ENCODE results near the gene B3GNT5. TPM values are rescaled to one million over a fixed set of nuclear protein-coding genes. Genes with fewer than 3 reads are reported as not detected.
A peak's percentile ranks its signal among the peaks of the same experiment; 100 is the strongest.

B3GNT5 gene
- total and polyA plus RNA-seq, 2 experiments from 2014 or later, result 0.69 to 1.7 TPM

GRCh38 chr3:183285318-183285717 lies 32.3 kb downstream of the B3GNT5 start:
- no peak overlapping the region for H3K27ac ChIP-seq
- no peaks in the 10 kb centered on the region for H3K9me3 ChIP-seq (ENCODE audit: low read depth)
- no peaks in the 10 kb centered on the region for H3K36me3 ChIP-seq
- no peak for DNase-seq (ENCODE audit: low read depth in 1 of 2, low spot score in 1 of 2)
- no peak overlapping the region for H3K4me3 ChIP-seq
- H3K4me1 ChIP-seq (ENCODE audit: low read depth), result no peaks in the 10 kb centered on the region
- no peak for TF ChIP-seq CTCF (IDR thresholded peaks at IDR 0.05; ENCODE audit: low read depth, low read length)
- no peaks in the 10 kb centered on the region for H3K27me3 ChIP-seq

DNA sequence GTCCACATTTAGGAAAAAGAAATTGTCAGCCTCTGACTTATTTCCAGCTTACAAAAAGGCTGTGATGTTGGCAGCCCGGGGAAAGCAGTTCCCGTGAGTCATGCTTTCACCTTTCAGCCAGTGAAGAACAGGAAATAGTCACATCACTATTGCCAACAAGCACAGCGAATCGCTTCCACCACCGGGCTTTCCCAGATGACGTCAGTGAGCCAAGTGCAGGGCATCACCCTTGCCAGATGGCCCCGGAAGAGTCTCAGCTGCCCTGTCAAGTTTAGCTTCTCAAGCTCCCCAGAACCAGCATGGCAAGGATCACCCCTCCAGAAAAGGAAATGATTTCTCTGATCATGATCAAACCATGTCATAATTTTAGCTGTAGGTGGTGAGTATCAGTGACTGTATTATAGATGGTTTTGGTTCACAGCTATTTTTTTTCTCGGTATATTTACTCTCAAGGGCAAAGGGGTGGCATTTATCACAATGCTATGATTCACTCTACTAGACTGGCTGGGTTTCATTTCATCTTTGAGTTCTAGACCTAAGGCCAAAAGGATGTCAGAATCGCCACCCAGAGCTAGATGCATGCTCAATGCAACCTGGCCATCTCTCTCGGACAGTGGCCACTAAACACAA lies 32.9 kb downstream of the B3GNT5 start:
- TF ChIP-seq CTCF (IDR thresholded peaks at IDR 0.05; ENCODE audit: low read depth, low read length), result no peak
- Histone ChIP-seq H3K4me1 (ENCODE audit: low read depth) (no peaks in the 10 kb centered on the region), H3K36me3 (no peaks in the 10 kb centered on the region), H3K9me3 (ENCODE audit: low read depth) (no peaks in the 10 kb centered on the region), H3K4me3 (no peak overlapping the region), H3K27ac (no peak overlapping the region), H3K27me3 (no peaks in the 10 kb centered on the region)
- DNase-seq (ENCODE audit: low read depth in 1 of 2, low spot score in 1 of 2), result peak in 1 of 2 donors; percentile 98

GRCh38 chr3:183287301-183287971 lies 34.4 kb downstream of the B3GNT5 start:
- Histone ChIP-seq H3K36me3 (no peaks in the 10 kb centered on the region), H3K27me3 (no peaks in the 10 kb centered on the region), H3K9me3 (ENCODE audit: low read depth) (no peaks in the 10 kb centered on the region), H3K4me3 (no peak overlapping the region), H3K27ac (no peak overlapping the region), H3K4me1 (ENCODE audit: low read depth) (no peaks in the 10 kb centered on the region)
- no peak for TF ChIP-seq CTCF (IDR thresholded peaks at IDR 0.05; ENCODE audit: low read depth, low read length)
- DNase-seq (ENCODE audit: low read depth in 1 of 2, low spot score in 1 of 2), result peak in 1 of 2 donors; percentile 98

DNA sequence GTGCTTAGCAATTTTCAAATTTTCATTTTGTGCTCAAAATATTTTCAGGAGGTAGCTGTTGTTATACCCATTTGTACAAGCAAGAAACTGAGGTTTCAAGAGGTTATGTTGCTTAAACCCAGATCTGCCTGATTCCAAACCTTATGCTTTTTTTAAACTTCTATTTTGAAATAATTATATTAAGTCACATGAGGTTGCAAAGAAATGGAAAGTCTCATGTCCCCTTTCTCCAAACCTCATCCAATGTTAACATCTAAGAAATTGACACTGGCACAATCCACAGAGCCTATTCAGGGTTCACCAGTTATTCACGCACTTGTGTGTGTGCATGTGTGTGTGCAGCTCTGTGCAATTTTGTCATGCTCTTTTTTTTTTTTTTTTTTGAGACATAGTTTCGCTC lies 35.1 kb downstream of the B3GNT5 start:
- Histone ChIP-seq H3K9me3 (ENCODE audit: low read depth) (no peaks in the 10 kb centered on the region), H3K27ac (no peak overlapping the region), H3K4me1 (ENCODE audit: low read depth) (no peaks in the 10 kb centered on the region), H3K4me3 (no peak overlapping the region), H3K36me3 (no peaks in the 10 kb centered on the region), H3K27me3 (no peaks in the 10 kb centered on the region)
- no peak for TF ChIP-seq CTCF (IDR thresholded peaks at IDR 0.05; ENCODE audit: low read depth, low read length)
- no peak for DNase-seq (ENCODE audit: low read depth in 1 of 2, low spot score in 1 of 2)

DNA sequence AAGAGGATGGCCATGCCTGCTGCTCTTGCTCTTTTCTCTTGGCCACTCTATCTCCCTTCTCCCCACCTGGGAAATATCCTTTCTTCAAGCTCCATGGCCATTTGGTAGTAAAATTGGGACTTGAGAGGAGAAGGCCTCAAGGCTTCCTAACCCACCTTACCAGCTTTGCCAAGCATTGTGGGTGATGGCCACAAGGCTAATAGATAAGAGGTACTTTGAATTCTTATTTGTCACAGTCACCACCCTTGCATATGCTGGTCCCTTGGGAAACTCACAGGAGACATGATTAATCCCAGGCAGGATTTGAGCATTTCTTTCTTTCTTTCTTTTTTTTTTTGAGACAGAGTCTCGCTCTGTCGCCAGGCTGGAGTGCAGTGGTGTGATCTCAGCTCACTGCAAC lies 37.2 kb downstream of the B3GNT5 start:
- TF ChIP-seq CTCF (IDR thresholded peaks at IDR 0.05; ENCODE audit: low read depth, low read length), result no peak
- no peak for DNase-seq (ENCODE audit: low read depth in 1 of 2, low spot score in 1 of 2)
- Histone ChIP-seq H3K36me3 (peaks cover 4% of the 10 kb centered on the region), H3K4me3 (no peak overlapping the region), H3K27me3 (no peaks in the 10 kb centered on the region), H3K4me1 (ENCODE audit: low read depth) (no peaks in the 10 kb centered on the region), H3K27ac (no peak overlapping the region), H3K9me3 (ENCODE audit: low read depth) (no peaks in the 10 kb centered on the region)
